HCT116 (cell line): Measurements from ENCODE around the gene ZNF189. TPM values are rescaled to one million over a fixed set of nuclear protein-coding genes. Genes with fewer than 3 reads are reported as not detected.

Experiments
- ATAC-seq: fragments of 200-7000 bp; cut with Tn5 transposase; 2 replicates; pipeline ENCODE4 v1.9.1; 2020; ENCODE audit warnings: mild to moderate bottlenecking, moderate library complexity
- BruUV-seq: library from RNA; stranded (reverse); fragments of 400-500 nt; replicated peaks from 2 replicates; lab custom pipeline; 2021; lab: Mats Ljungman, UMichigan
- CTCF ChIA-PET: fragments of 300-600 bp; sonication (Branson Sonifier 250); formaldehyde crosslinking; loops from one replicate; lab custom pipeline; 2021; ENCODE audit warnings: antibody characterized with exemption; lab: Charles Lee
- POLR2A ChIA-PET: fragments of 300-600, 350-600 bp; sonication (Branson Sonifier 250); formaldehyde crosslinking; loops from one replicate; lab custom pipeline; 2021; ENCODE audit warnings: antibody characterized with exemption; lab: Charles Lee
- RAD21 ChIA-PET, 2 experiments: fragments of 300-600 bp; sonication (Branson Sonifier 250); formaldehyde crosslinking; loops; one replicate each; lab custom pipeline; 2023; ENCODE audit warnings: low total read pairs in 2 of 2; ENCODE audit not compliant: uncharacterized antibody in 2 of 2, unreplicated experiment in 2 of 2, low non-redundant PET in 1 of 2; lab: Charles Lee
- DNase-seq: peaks from one replicate; pipeline ENCODE4 v3.0.0-alpha.2; 2010; ENCODE audit warnings: low read depth, low spot score
- H2AFZ ChIP-seq: fragments of 200-600 bp; shearing (Covaris generic), sonication (generic); 2 replicates; pipeline ENCODE4 v1.6.1; 2017; ENCODE audit warnings: low read depth, mixed run types, mixed read lengths, antibody characterized with exemption, low read length; ENCODE audit not compliant: poor library complexity, severe bottlenecking
- H3K27ac ChIP-seq: 2 replicates; pipeline ENCODE4 v1.5.1; 2012; ENCODE audit warnings: low read depth, low read length
- H3K27me3 ChIP-seq: fragments of 200-600 bp; sonication (generic); 2 replicates; pipeline ENCODE4 v1.6.1; 2016; ENCODE audit warnings: mixed run types, low read length, mixed read lengths; ENCODE audit not compliant: insufficient read depth
- H3K36me3 ChIP-seq, 2 experiments: fragments of 200-500 bp in 1 of 2; fragments of 200-600 bp in 1 of 2; sonication (Bioruptor generic) in 1 of 2; sonication (generic) in 1 of 2; 2 replicates each; pipeline versions ENCODE4 v1.5.1 to v1.6.1; 2014 to 2016; ENCODE audit warnings: low read length in 2 of 2, inconsistent platforms in 1 of 2, mixed read lengths in 1 of 2, mixed run types in 1 of 2; ENCODE audit not compliant: insufficient read depth in 2 of 2, control insufficient read depth in 1 of 2
- H3K4me1 ChIP-seq, 2 experiments: fragments of 200-600 bp in 1 of 2; sonication (generic) in 1 of 2; 2 replicates each; pipeline versions ENCODE4 v1.5.1 to v1.6.1; 2012 to 2017; ENCODE audit warnings: low read length in 2 of 2, inconsistent platforms in 1 of 2, mild to moderate bottlenecking in 1 of 2, mixed read lengths in 1 of 2, mixed run types in 1 of 2, moderate library complexity in 1 of 2; ENCODE audit not compliant: insufficient read depth in 2 of 2, control insufficient read depth in 1 of 2
- H3K4me2 ChIP-seq: fragments of 200-600 bp; sonication (generic); 2 replicates; pipeline ENCODE4 v1.6.1; 2017; ENCODE audit warnings: mixed run types, low read length, mixed read lengths
- H3K4me3 ChIP-seq, 2 experiments: fragments of 200-600 bp in 1 of 2; sonication (generic) in 1 of 2; replicated peaks in 1 of 2; 2 replicates each; pipeline ENCODE4 v1.5.1; 2011 to 2016; ENCODE audit warnings: low read length in 2 of 2, control low read depth in 1 of 2, low read depth in 1 of 2, mild to moderate bottlenecking in 1 of 2, mixed read lengths in 1 of 2, mixed run types in 1 of 2
- H3K79me2 ChIP-seq: fragments of 200-600 bp; sonication (generic); 2 replicates; pipeline ENCODE4 v1.6.1; 2017; ENCODE audit warnings: mild to moderate bottlenecking, mixed run types, low read length, moderate library complexity, mixed read lengths; ENCODE audit not compliant: insufficient read depth
- H3K9ac ChIP-seq: fragments of 200-600 bp; sonication (generic); 2 replicates; pipeline ENCODE4 v1.6.1; 2016; ENCODE audit warnings: low read length, mixed read lengths
- H3K9me2 ChIP-seq: fragments of 200-600 bp; sonication (generic), shearing (Covaris generic); 2 replicates; pipeline ENCODE4 v1.6.1; 2017; ENCODE audit warnings: mixed run types, mild to moderate bottlenecking, moderate library complexity; ENCODE audit not compliant: insufficient read depth
- H3K9me3 ChIP-seq, 2 experiments: fragments of 200-500 bp in 1 of 2; fragments of 200-600 bp in 1 of 2; sonication (Bioruptor generic) in 1 of 2; sonication (generic) in 1 of 2; 2 replicates each; pipeline ENCODE4 v1.6.1; 2014 to 2017; ENCODE audit warnings: low read length in 2 of 2, mixed read lengths in 2 of 2, inconsistent platforms in 1 of 2, low read depth in 1 of 2, mild to moderate bottlenecking in 1 of 2, mixed run types in 1 of 2, moderate library complexity in 1 of 2; ENCODE audit not compliant: control insufficient read depth in 1 of 2, insufficient read depth in 1 of 2
- H4K20me1 ChIP-seq: fragments of 200-600 bp; sonication (generic), shearing (Covaris generic); 2 replicates; pipeline ENCODE4 v1.6.1; 2017; ENCODE audit warnings: mixed run types, mild to moderate bottlenecking, moderate library complexity; ENCODE audit not compliant: insufficient read depth
- CBX3 ChIP-seq: IDR thresholded peaks from 2 replicates; pipeline ENCODE4 v1.6.1; 2012; ENCODE audit warnings: low read depth
- CEBPB ChIP-seq: IDR thresholded peaks from 2 replicates; pipeline ENCODE4 v1.6.1; 2012; ENCODE audit warnings: low read depth
- EGR1 ChIP-seq: IDR thresholded peaks from 2 replicates; pipeline ENCODE4 v1.6.1; 2012; ENCODE audit warnings: low read depth
- ELF1 ChIP-seq: IDR thresholded peaks from 2 replicates; pipeline ENCODE4 v1.6.1; 2012; ENCODE audit warnings: low read depth, borderline replicate concordance
- EZH2phosphoT487 ChIP-seq: fragments of 200-600 bp; IDR thresholded peaks from 2 replicates; pipeline ENCODE4 v1.6.1; 2018; ENCODE audit warnings: antibody characterized with exemption, borderline replicate concordance
- FOSL1 ChIP-seq: IDR thresholded peaks from 2 replicates; pipeline ENCODE4 v1.6.1; 2012; ENCODE audit warnings: low read depth
- JUND ChIP-seq: IDR thresholded peaks from 2 replicates; pipeline ENCODE4 v1.6.1; 2012
- POLR2A ChIP-seq: IDR thresholded peaks from 2 replicates; pipeline ENCODE4 v1.7.0; 2011; ENCODE audit warnings: borderline replicate concordance; ENCODE audit not compliant: insufficient read depth, insufficient read length; ENCODE audit errors: extremely low read depth
- RAD21 ChIP-seq: IDR thresholded peaks from 2 replicates; pipeline ENCODE4 v1.6.1; 2012; ENCODE audit warnings: low read depth, mild to moderate bottlenecking
- SIN3A ChIP-seq: IDR thresholded peaks from 2 replicates; pipeline ENCODE4 v1.6.1; 2012; ENCODE audit warnings: low read depth
- SP1 ChIP-seq: IDR thresholded peaks from 2 replicates; pipeline ENCODE4 v1.6.1; 2012; ENCODE audit warnings: low read depth
- TCF7L2 ChIP-seq: IDR thresholded peaks from 2 replicates; pipeline ENCODE4 v1.7.0; 2011; ENCODE audit warnings: borderline replicate concordance, inconsistent platforms; ENCODE audit not compliant: insufficient read depth, insufficient read length; ENCODE audit errors: extremely low read depth
- YY1 ChIP-seq: IDR thresholded peaks from 2 replicates; pipeline ENCODE4 v1.6.1; 2011; ENCODE audit warnings: low read length, low read depth, moderate library complexity, mild to moderate bottlenecking; ENCODE audit not compliant: insufficient replicate concordance; ENCODE audit errors: extremely low read depth
- ZNF274 ChIP-seq: fragments of 200-500 bp; sonication (Bioruptor generic); IDR thresholded peaks from 2 replicates; pipeline ENCODE4 v1.6.1; 2014; ENCODE audit warnings: mild to moderate bottlenecking, low read depth, low read length, inconsistent platforms
- intact Hi-C: fragments of 100-400 bp; cut with micrococcal nuclease; formaldehyde crosslinking; loops from 2 replicates; pipeline ENCODE4 v1.10.0; 2022
- total RNA-seq: library from RNA; stranded (reverse); gene quantifications from one replicate; pipeline ENCODE4 v1.2.1, GENCODE V29; 2021; ENCODE audit not compliant: unreplicated experiment
- TF ChIP-seq, protein P1 (sequence below): IDR thresholded peaks from 2 replicates; pipeline ENCODE4 v1.6.1; 2012
- TF ChIP-seq, protein P2 (sequence below), 3 experiments: fragments of 200-600 bp in 1 of 3; sonication (generic) in 1 of 3; IDR thresholded peaks in 2 of 3; conservative IDR thresholded peaks in 1 of 3; 2 replicates each; pipeline ENCODE4 v1.5.1; 2012 to 2017; ENCODE audit warnings: low read depth in 2 of 3, low read length in 2 of 3, antibody characterized with exemption in 1 of 3, borderline replicate concordance in 1 of 3, control low read depth in 1 of 3, mild to moderate bottlenecking in 1 of 3, mixed read lengths in 1 of 3, mixed run types in 1 of 3, moderate library complexity in 1 of 3; ENCODE audit not compliant: insufficient read depth in 1 of 3

The ZNF189 gene
- total RNA-seq, 1 experiment from 2014 or later = 10.6 TPM

DNA sequence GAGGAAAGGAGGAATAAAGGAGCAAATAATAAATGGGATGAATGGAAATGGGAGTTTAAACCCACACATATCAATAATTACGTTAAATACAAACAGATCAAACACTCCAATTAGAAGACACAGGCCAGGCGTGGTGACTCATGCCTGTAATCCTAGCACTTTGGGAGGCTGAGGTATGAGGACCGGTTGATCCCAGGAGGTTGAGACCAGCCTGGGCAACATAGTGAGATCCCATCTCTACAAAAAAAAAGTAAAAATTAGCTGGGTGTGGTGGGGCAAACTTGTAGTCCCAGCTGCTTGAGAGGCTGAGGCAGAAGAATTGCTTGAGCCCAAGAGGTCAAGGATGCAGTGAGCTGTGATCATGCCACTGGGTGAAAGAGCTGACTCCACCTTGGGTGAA, 17.5 kb upstream of the ZNF189 start:
- CTCF ChIA-PET = interaction anchor here (1.3 kb wide), 1 partner anchor 7 kb away, joined by 4 read pairs; no protein-coding TSS in a partner anchor
- Histone ChIP-seq H4K20me1 (no peaks in the 10 kb centered on the region), H3K36me3 (no peaks in the 10 kb centered on the region), H3K27ac (no peak overlapping the region), H3K4me1 (no peaks in the 10 kb centered on the region), H3K9me3 (no peaks in the 10 kb centered on the region), H2AFZ (no peak overlapping the region), H3K9me2 (no peaks in the 10 kb centered on the region), H3K27me3 (no peaks in the 10 kb centered on the region), H3K9ac (no peak overlapping the region), H3K4me2 (no peak overlapping the region), H3K79me2 (no peaks in the 10 kb centered on the region), H3K4me3 (no peak overlapping the region)
- TF ChIP-seq FOSL1 = no peak
- TF ChIP-seq ZNF274 = no peak
- TF ChIP-seq CEBPB = no peak
- TF ChIP-seq YY1 = no peak
- TF ChIP-seq SIN3A = no peak
- TF ChIP-seq CBX3 = no peak
- TF ChIP-seq JUND = no peak
- TF ChIP-seq TCF7L2 = no peak
- TF ChIP-seq SP1 = no peak
- no peak for TF ChIP-seq ELF1
- TF ChIP-seq, protein P1, sequence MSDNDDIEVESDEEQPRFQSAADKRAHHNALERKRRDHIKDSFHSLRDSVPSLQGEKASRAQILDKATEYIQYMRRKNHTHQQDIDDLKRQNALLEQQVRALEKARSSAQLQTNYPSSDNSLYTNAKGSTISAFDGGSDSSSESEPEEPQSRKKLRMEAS = no peak
- no peak for TF ChIP-seq RAD21
- TF ChIP-seq POLR2A = no peak
- TF ChIP-seq EGR1 = no peak
- TF ChIP-seq, protein P2, sequence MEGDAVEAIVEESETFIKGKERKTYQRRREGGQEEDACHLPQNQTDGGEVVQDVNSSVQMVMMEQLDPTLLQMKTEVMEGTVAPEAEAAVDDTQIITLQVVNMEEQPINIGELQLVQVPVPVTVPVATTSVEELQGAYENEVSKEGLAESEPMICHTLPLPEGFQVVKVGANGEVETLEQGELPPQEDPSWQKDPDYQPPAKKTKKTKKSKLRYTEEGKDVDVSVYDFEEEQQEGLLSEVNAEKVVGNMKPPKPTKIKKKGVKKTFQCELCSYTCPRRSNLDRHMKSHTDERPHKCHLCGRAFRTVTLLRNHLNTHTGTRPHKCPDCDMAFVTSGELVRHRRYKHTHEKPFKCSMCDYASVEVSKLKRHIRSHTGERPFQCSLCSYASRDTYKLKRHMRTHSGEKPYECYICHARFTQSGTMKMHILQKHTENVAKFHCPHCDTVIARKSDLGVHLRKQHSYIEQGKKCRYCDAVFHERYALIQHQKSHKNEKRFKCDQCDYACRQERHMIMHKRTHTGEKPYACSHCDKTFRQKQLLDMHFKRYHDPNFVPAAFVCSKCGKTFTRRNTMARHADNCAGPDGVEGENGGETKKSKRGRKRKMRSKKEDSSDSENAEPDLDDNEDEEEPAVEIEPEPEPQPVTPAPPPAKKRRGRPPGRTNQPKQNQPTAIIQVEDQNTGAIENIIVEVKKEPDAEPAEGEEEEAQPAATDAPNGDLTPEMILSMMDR (IDR thresholded peaks at IDR 0.05 in 2 of 3, conservative IDR thresholded peaks at IDR 0.05 in 1 of 3; ENCODE audit: borderline replicate concordance in 1 of 3, insufficient read depth in 1 of 3, low read depth in 2 of 3, low read length in 2 of 3) = no peak
- TF ChIP-seq EZH2phosphoT487 = no peak
- intact Hi-C loops = no loop called here
- POLR2A ChIA-PET = interaction anchor here (1.1 kb wide), 1 partner anchor 17 kb away, joined by 3 read pairs; the partner anchor contains the start of genes MRPL50 and ZNF189
- no peak for ATAC-seq
- DNase-seq = no peak
- RAD21 ChIA-PET = no interaction called here
- no TSS peak for BruUV-seq
